SK-N-SH treated with all-trans-retinoic acid at 6 μM for 48 hours (cell line): ENCODE data around the gene DOCK1.

ENCODE experiments used
- ARNTL ChIP-seq: fragments of 450-650 bp; formaldehyde crosslinking; IDR thresholded peaks from 2 replicates; pipeline ENCODE4 v1.5.0; 2020; ENCODE audit warnings: low read depth, mild to moderate bottlenecking, moderate library complexity, borderline replicate concordance
- BACH2 ChIP-seq: fragments of 250-450 bp; sonication (Bioruptor Pico); IDR thresholded peaks from 2 replicates; pipeline ENCODE4 v1.9.0; 2021; ENCODE audit warnings: mild to moderate bottlenecking, borderline replicate concordance
- ESRRG ChIP-seq: fragments of 250-450 bp; sonication (Bioruptor Pico); IDR thresholded peaks from 2 replicates; pipeline ENCODE4 v1.6.1; 2021; ENCODE audit warnings: mild to moderate bottlenecking
- PPARA ChIP-seq: fragments of 250-450 bp; sonication (Bioruptor Pico); IDR thresholded peaks from 2 replicates; pipeline ENCODE4 v1.5.0; 2020; ENCODE audit warnings: mild to moderate bottlenecking, borderline replicate concordance
- RARB ChIP-seq: fragments of 250-450 bp; sonication (Bioruptor Pico); IDR thresholded peaks from 2 replicates; pipeline ENCODE4 v1.8.0; 2021; ENCODE audit warnings: mild to moderate bottlenecking, moderate library complexity
- SNAI2 ChIP-seq: fragments of 250-450 bp; sonication (Bioruptor Pico); IDR thresholded peaks from 2 replicates; pipeline ENCODE4 v1.5.0; 2020; ENCODE audit warnings: mild to moderate bottlenecking, moderate library complexity
- TCF4 ChIP-seq: fragments of 250-450 bp; sonication (Bioruptor Pico); IDR thresholded peaks from 2 replicates; pipeline ENCODE4 v1.8.0; 2021; ENCODE audit warnings: mild to moderate bottlenecking, moderate library complexity, borderline replicate concordance
- TOX ChIP-seq: fragments of 250-450 bp; sonication (Bioruptor Pico); IDR thresholded peaks from 2 replicates; pipeline ENCODE4 v1.8.0; 2021; ENCODE audit warnings: mild to moderate bottlenecking, moderate library complexity, borderline replicate concordance
- TF ChIP-seq, protein P1 (sequence below): fragments of 250-450 bp; sonication (Bioruptor Pico); IDR thresholded peaks from 2 replicates; pipeline ENCODE4 v1.5.1; 2020; ENCODE audit warnings: low read depth, mild to moderate bottlenecking, moderate library complexity
- TF ChIP-seq, protein P2 (sequence below): fragments of 250-450 bp; sonication (Bioruptor Pico); IDR thresholded peaks from 2 replicates; pipeline ENCODE4 v1.8.0; 2020; ENCODE audit warnings: mild to moderate bottlenecking, moderate library complexity, borderline replicate concordance

DNA sequence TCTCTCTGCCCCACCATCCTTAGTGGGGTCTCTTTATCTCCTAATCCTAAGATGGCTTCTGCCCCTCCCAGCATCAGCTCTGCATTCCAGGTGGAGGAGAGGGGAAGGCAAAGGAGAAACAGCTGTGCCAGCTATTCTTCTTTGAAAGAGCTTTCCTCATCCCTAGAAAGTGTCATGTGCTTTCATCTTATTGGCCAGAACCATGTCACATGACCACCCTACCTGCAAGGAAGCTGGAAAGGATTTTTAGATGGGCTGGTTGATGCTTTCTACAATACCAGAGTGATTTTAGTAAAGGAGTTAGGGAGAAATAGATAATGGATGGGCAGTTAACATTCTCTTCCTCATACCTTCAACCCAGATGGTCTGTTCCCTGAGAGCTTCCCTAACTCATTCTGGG lies 150.0 kb downstream of the DOCK1 start:
- TF ChIP-seq RARB (CRISPR knock-in tag) = no peak
- TF ChIP-seq, protein P1, sequence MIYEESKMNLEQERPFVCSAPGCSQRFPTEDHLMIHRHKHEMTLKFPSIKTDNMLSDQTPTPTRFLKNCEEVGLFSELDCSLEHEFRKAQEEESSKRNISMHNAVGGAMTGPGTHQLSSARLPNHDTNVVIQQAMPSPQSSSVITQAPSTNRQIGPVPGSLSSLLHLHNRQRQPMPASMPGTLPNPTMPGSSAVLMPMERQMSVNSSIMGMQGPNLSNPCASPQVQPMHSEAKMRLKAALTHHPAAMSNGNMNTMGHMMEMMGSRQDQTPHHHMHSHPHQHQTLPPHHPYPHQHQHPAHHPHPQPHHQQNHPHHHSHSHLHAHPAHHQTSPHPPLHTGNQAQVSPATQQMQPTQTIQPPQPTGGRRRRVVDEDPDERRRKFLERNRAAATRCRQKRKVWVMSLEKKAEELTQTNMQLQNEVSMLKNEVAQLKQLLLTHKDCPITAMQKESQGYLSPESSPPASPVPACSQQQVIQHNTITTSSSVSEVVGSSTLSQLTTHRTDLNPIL (CRISPR knock-in tag) = no peak
- no peak for TF ChIP-seq TOX (CRISPR knock-in tag)
- TF ChIP-seq SNAI2 = no peak
- no peak for TF ChIP-seq PPARA
- TF ChIP-seq, protein P2, sequence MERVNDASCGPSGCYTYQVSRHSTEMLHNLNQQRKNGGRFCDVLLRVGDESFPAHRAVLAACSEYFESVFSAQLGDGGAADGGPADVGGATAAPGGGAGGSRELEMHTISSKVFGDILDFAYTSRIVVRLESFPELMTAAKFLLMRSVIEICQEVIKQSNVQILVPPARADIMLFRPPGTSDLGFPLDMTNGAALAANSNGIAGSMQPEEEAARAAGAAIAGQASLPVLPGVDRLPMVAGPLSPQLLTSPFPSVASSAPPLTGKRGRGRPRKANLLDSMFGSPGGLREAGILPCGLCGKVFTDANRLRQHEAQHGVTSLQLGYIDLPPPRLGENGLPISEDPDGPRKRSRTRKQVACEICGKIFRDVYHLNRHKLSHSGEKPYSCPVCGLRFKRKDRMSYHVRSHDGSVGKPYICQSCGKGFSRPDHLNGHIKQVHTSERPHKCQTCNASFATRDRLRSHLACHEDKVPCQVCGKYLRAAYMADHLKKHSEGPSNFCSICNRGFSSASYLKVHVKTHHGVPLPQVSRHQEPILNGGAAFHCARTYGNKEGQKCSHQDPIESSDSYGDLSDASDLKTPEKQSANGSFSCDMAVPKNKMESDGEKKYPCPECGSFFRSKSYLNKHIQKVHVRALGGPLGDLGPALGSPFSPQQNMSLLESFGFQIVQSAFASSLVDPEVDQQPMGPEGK = no peak
- no peak for TF ChIP-seq ARNTL (CRISPR knock-in tag)
- no peak for TF ChIP-seq BACH2 (CRISPR knock-in tag)
- TF ChIP-seq TCF4 (CRISPR knock-in tag) = no peak
- no peak for TF ChIP-seq ESRRG (CRISPR knock-in tag)
